Endodermal cell (in vitro differentiated cells): Measurements from ENCODE around the gene SALL3. TPM values are rescaled to one million over a fixed set of nuclear protein-coding genes. Genes with fewer than 3 reads are reported as not detected.

Experiments used
- DNase-seq: peaks from one replicate; pipeline ENCODE4 v3.0.0-alpha.2; 2017
- H3K27ac ChIP-seq: 2 replicates; pipeline ENCODE4 v1.5.1; 2013; ENCODE audit warnings: mild to moderate bottlenecking, low read depth, low read length, moderate library complexity
- H3K27me3 ChIP-seq: 2 replicates; pipeline ENCODE4 v1.6.1; 2013; ENCODE audit warnings: mild to moderate bottlenecking, low read length, moderate library complexity; ENCODE audit not compliant: insufficient read depth, control insufficient read depth, poor library complexity, severe bottlenecking
- H3K36me3 ChIP-seq: 2 replicates; pipeline ENCODE4 v1.7.0; 2013; ENCODE audit warnings: mild to moderate bottlenecking, low read length, moderate library complexity; ENCODE audit not compliant: control insufficient read depth, insufficient read depth
- H3K4me1 ChIP-seq: one replicate; pipeline ENCODE4 v1.7.0; 2013; ENCODE audit warnings: low read length; ENCODE audit not compliant: control insufficient read depth, insufficient read depth
- H3K4me3 ChIP-seq: 2 replicates; pipeline ENCODE4 v1.5.1; 2013; ENCODE audit warnings: mild to moderate bottlenecking, low read length, moderate library complexity
- H3K9ac ChIP-seq: 2 replicates; pipeline ENCODE4 v1.6.1; 2013; ENCODE audit warnings: mild to moderate bottlenecking, low read length, moderate library complexity; ENCODE audit not compliant: poor library complexity, severe bottlenecking; ENCODE audit errors: extremely low read depth
- H3K9me3 ChIP-seq: 2 replicates; pipeline ENCODE4 v1.6.1; 2013; ENCODE audit warnings: mild to moderate bottlenecking, low read length, moderate library complexity; ENCODE audit not compliant: control insufficient read depth
- H3K27ac Mint-ChIP-seq: 2 replicates; pipeline ENCODE4 v1.8.0; 2020; ENCODE audit warnings: mixed read lengths
- H3K27me3 Mint-ChIP-seq: 2 replicates; pipeline ENCODE4 v1.8.0; 2021; ENCODE audit warnings: mild to moderate bottlenecking, mixed read lengths; ENCODE audit not compliant: insufficient read depth
- H3K36me3 Mint-ChIP-seq: 2 replicates; pipeline ENCODE4 v1.8.0; 2020; ENCODE audit warnings: low read depth, mixed read lengths
- H3K4me1 Mint-ChIP-seq: 2 replicates; pipeline ENCODE4 v1.8.0; 2020; ENCODE audit warnings: mixed read lengths
- H3K4me3 Mint-ChIP-seq: 2 replicates; pipeline ENCODE4 v1.8.0; 2020; ENCODE audit warnings: mild to moderate bottlenecking, moderate library complexity, mixed read lengths
- H3K9me3 Mint-ChIP-seq: 2 replicates; pipeline ENCODE4 v1.8.0; 2020; ENCODE audit warnings: mild to moderate bottlenecking, mixed read lengths
- WGBS, 2 experiments: methylation state at CpG; one replicate each; pipeline versions ENCODE4 v1.1.5 to v1.1.7; 2013; ENCODE audit warnings: missing lambda C conversion rate in 2 of 2, mixed read lengths in 1 of 2; ENCODE audit not compliant: insufficient coverage in 1 of 2, insufficient read length in 1 of 2; 5-methylcytosine and 5-hydroxymethylcytosine counted together
- total RNA-seq, 2 donors: library from RNA; stranded (reverse); fragmentation: NEBNext Ultra II Directional in 1 of 2; extraction: Animal tissue kit (Norgen Biotek cat#: 25700) in 1 of 2; gene quantifications; 2 replicates in 1 of 2; 3 replicates in 1 of 2; pipeline ENCODE4 v1.2.1, GENCODE V29; 2021
- TF ChIP-seq, protein P1 (sequence below): fragments of 200-600 bp; sonication (generic); conservative IDR thresholded peaks from 2 replicates; pipeline ENCODE4 v1.5.0; 2021; ENCODE audit warnings: antibody characterized with exemption, mild to moderate bottlenecking

SALL3 gene
- total RNA-seq, 2 donors from 2014 or later = 9.5 to 36.4 TPM

DNA sequence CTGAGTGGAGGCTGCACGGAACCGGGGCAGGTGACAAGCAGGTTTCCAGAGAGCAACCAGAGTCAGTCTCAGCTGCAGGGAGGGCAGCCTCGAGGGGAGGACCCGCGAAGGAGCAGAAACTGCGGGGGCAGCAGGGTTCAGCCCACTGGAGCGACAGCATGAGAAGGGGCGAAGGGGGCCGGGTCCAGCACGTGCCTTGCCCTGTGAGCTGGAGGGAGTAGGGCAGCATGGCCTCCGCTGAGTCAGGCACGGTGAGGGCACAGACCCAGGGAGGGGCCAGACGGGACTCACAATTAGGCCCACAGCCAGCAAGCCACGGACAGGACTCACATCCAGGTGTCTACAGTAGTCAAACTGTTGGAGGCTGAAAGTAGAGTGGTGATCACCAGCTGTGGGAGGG, 66.9 kb downstream of the SALL3 start:
- no peaks in the 10 kb centered on the region for H3K36me3 Mint-ChIP-seq
- H3K4me3 ChIP-seq = no peak overlapping the region
- H3K4me1 ChIP-seq = no peaks in the 10 kb centered on the region
- H3K27ac Mint-ChIP-seq = no peak overlapping the region
- 83 to 86% methylated on average over 12 to 14 of the region's 14 CpGs for WGBS, 2 experiments
- H3K27me3 ChIP-seq = no peaks in the 10 kb centered on the region
- H3K9me3 ChIP-seq = no peaks in the 10 kb centered on the region
- no peaks in the 10 kb centered on the region for H3K4me1 Mint-ChIP-seq
- H3K27me3 Mint-ChIP-seq = no peaks in the 10 kb centered on the region
- DNase-seq = peak; percentile 50
- H3K4me3 Mint-ChIP-seq = no peak overlapping the region
- H3K36me3 ChIP-seq = no peaks in the 10 kb centered on the region
- H3K27ac ChIP-seq = no peak overlapping the region
- no peak overlapping the region for H3K9ac ChIP-seq
- peaks cover 8% of the 10 kb centered on the region for H3K9me3 Mint-ChIP-seq
- TF ChIP-seq, protein P1, sequence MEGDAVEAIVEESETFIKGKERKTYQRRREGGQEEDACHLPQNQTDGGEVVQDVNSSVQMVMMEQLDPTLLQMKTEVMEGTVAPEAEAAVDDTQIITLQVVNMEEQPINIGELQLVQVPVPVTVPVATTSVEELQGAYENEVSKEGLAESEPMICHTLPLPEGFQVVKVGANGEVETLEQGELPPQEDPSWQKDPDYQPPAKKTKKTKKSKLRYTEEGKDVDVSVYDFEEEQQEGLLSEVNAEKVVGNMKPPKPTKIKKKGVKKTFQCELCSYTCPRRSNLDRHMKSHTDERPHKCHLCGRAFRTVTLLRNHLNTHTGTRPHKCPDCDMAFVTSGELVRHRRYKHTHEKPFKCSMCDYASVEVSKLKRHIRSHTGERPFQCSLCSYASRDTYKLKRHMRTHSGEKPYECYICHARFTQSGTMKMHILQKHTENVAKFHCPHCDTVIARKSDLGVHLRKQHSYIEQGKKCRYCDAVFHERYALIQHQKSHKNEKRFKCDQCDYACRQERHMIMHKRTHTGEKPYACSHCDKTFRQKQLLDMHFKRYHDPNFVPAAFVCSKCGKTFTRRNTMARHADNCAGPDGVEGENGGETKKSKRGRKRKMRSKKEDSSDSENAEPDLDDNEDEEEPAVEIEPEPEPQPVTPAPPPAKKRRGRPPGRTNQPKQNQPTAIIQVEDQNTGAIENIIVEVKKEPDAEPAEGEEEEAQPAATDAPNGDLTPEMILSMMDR = no peak

DNA sequence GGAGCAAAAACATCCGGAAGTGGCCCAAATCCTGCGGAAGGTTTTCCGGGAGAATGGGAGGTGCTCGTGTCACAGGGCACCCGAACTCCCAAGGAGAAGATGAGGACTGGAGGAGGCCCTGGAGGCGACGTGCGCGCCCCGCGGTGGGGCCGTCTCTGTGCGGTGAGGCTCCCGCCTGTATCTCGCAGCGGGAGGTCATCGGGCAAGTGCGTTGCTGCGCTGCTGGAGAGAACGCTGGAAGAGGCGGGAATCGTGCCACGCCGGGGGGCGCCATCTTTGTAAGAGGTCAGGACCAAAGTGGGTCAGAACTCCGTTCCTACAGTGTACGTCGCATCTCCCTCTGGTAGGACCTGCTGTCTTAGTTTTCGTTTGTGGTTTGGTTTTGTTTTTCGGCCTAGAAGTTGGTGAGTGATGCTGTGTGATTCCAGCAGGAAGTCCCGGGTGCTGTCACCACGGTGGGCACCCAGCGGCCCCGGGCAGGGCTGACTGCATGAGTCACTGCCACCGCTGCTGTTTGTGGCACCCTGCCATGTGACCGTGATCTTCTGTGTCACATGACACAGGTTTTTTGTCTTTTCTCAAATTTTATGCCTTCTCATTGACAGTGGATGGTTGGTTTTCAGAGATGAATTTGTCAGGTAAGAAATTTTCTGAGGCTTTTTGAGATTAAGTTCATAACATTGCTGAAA, 68.1 kb downstream of the SALL3 start:
- Histone ChIP-seq H3K27me3 (no peaks in the 10 kb centered on the region), H3K4me3 (no peak overlapping the region), H3K4me1 (no peaks in the 10 kb centered on the region), H3K36me3 (no peaks in the 10 kb centered on the region), H3K9me3 (no peaks in the 10 kb centered on the region), H3K9ac (no peak overlapping the region), H3K27ac (no peak overlapping the region)
- TF ChIP-seq, protein P1 = no peak
- H3K27me3 Mint-ChIP-seq = no peaks in the 10 kb centered on the region
- H3K4me1 Mint-ChIP-seq = no peaks in the 10 kb centered on the region
- H3K9me3 Mint-ChIP-seq = peaks cover 7% of the 10 kb centered on the region
- H3K4me3 Mint-ChIP-seq = no peak overlapping the region
- H3K36me3 Mint-ChIP-seq = no peaks in the 10 kb centered on the region
- H3K27ac Mint-ChIP-seq = no peak overlapping the region
- WGBS, 2 experiments = 96% methylated on average over 26 to 36 of the region's 36 CpGs
- DNase-seq = no peak

DNA sequence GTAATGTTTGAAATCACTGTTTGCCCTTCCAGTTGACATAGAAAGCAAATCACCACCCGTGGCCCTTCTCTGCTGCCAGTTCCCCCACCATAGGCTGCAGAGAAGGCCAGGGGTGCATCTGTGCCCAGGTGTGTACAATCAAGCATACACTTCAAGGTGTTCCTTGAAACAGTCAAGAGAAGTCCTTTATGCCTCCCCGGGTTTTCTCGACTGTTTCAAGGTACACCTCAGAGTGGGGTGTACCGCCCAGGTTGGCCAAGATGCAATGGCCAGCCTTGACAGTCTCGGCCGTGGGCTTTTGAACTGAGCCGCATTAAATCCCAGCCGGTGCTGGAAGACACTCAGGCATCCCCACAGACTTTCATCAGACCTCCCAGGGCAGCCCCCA, 68.6 kb downstream of the SALL3 start:
- H3K9me3 Mint-ChIP-seq = peaks cover 3% of the 10 kb centered on the region
- TF ChIP-seq, protein P1 = no peak
- no peak overlapping the region for H3K4me3 Mint-ChIP-seq
- DNase-seq = no peak
- WGBS, 2 experiments = 84 to 100% methylated on average over 1 to 8 of the region's 8 CpGs
- H3K27ac Mint-ChIP-seq = no peak overlapping the region
- H3K9me3 ChIP-seq = no peaks in the 10 kb centered on the region
- no peaks in the 10 kb centered on the region for H3K36me3 Mint-ChIP-seq
- H3K27me3 ChIP-seq = no peaks in the 10 kb centered on the region
- no peaks in the 10 kb centered on the region for H3K27me3 Mint-ChIP-seq
- no peaks in the 10 kb centered on the region for H3K4me1 ChIP-seq
- H3K9ac ChIP-seq = no peak overlapping the region
- no peaks in the 10 kb centered on the region for H3K4me1 Mint-ChIP-seq
- H3K27ac ChIP-seq = no peak overlapping the region
- H3K4me3 ChIP-seq = no peak overlapping the region
- no peaks in the 10 kb centered on the region for H3K36me3 ChIP-seq
